Fibroblast of peridontal ligament (primary cell): Measurements from ENCODE around the gene ACACA.

ENCODE experiments used
- DNase-seq: peaks from one replicate; pipeline ENCODE4 v3.0.0-alpha.2; 2010; ENCODE audit errors: extremely low read depth

Gene ACACA

GRCh38 chr17:37069087-37069486, 337.5 kb downstream of the ACACA start:
- DNase-seq, result no peak

- DNase-seq, result no peak
Measured at GRCh38 chr17:37068266-37068665, 338.4 kb downstream of the ACACA start.

GRCh38 chr17:37067555-37068111, 339.0 kb downstream of the ACACA start:
- DNase-seq, result peak; percentile 76

GRCh38 chr17:37066322-37067255, 340.0 kb downstream of the ACACA start:
- no peak for DNase-seq

GRCh38 chr17:37065486-37066321, 340.9 kb downstream of the ACACA start:
- no peak for DNase-seq

- DNase-seq, result no peak
Measured at GRCh38 chr17:37064956-37065355, 341.7 kb downstream of the ACACA start.

GRCh38 chr17:37064206-37064605, 342.4 kb downstream of the ACACA start:
- no peak for DNase-seq

GRCh38 chr17:37062021-37062420, 344.6 kb downstream of the ACACA start:
- DNase-seq, result no peak

- no peak for DNase-seq
Measured at GRCh38 chr17:37060928-37061327, 345.7 kb downstream of the ACACA start.

- DNase-seq, result peak; percentile 18
Measured at GRCh38 chr17:37060094-37060493, 346.5 kb downstream of the ACACA start.

- DNase-seq, result no peak
Measured at GRCh38 chr17:37059493-37059892, 347.1 kb downstream of the ACACA start.

- DNase-seq, result no peak
Measured at GRCh38 chr17:37056622-37057021, 350.0 kb downstream of the ACACA start.

- no peak for DNase-seq
Measured at GRCh38 chr17:37054894-37055293, 351.7 kb downstream of the ACACA start.

GRCh38 chr17:37052450-37052849, 354.2 kb downstream of the ACACA start:
- no peak for DNase-seq

GRCh38 chr17:37051833-37052232, 354.8 kb downstream of the ACACA start:
- no peak for DNase-seq

- no peak for DNase-seq
Measured at GRCh38 chr17:37051381-37051780, 355.3 kb downstream of the ACACA start.

GRCh38 chr17:37050920-37051319, 355.7 kb downstream of the ACACA start:
- DNase-seq, result no peak

- no peak for DNase-seq
Measured at GRCh38 chr17:37048811-37049210, 357.8 kb downstream of the ACACA start.

GRCh38 chr17:37047631-37048104, 359.0 kb downstream of the ACACA start:
- DNase-seq, result peak; percentile 83

- DNase-seq, result no peak
Measured at GRCh38 chr17:37045351-37045922, 361.2 kb downstream of the ACACA start.

- DNase-seq, result no peak
Measured at GRCh38 chr17:37043201-37043600, 363.4 kb downstream of the ACACA start.

GRCh38 chr17:37041932-37042331, 364.7 kb downstream of the ACACA start:
- no peak for DNase-seq
